Endodermal cell (in vitro differentiated cells): Measurements from ENCODE around the gene CD207. TPM values are rescaled to one million over a fixed set of nuclear protein-coding genes. Genes with fewer than 3 reads are reported as not detected.

Experiments used
- DNase-seq: peaks from one replicate; pipeline ENCODE4 v3.0.0-alpha.2; 2017
- H3K27ac ChIP-seq: 2 replicates; pipeline ENCODE4 v1.5.1; 2013; ENCODE audit warnings: mild to moderate bottlenecking, low read depth, low read length, moderate library complexity
- H3K27me3 ChIP-seq: 2 replicates; pipeline ENCODE4 v1.6.1; 2013; ENCODE audit warnings: mild to moderate bottlenecking, low read length, moderate library complexity; ENCODE audit not compliant: insufficient read depth, control insufficient read depth, poor library complexity, severe bottlenecking
- H3K36me3 ChIP-seq: 2 replicates; pipeline ENCODE4 v1.7.0; 2013; ENCODE audit warnings: mild to moderate bottlenecking, low read length, moderate library complexity; ENCODE audit not compliant: control insufficient read depth, insufficient read depth
- H3K4me1 ChIP-seq: one replicate; pipeline ENCODE4 v1.7.0; 2013; ENCODE audit warnings: low read length; ENCODE audit not compliant: control insufficient read depth, insufficient read depth
- H3K4me3 ChIP-seq: 2 replicates; pipeline ENCODE4 v1.5.1; 2013; ENCODE audit warnings: mild to moderate bottlenecking, low read length, moderate library complexity
- H3K9ac ChIP-seq: 2 replicates; pipeline ENCODE4 v1.6.1; 2013; ENCODE audit warnings: mild to moderate bottlenecking, low read length, moderate library complexity; ENCODE audit not compliant: poor library complexity, severe bottlenecking; ENCODE audit errors: extremely low read depth
- H3K9me3 ChIP-seq: 2 replicates; pipeline ENCODE4 v1.6.1; 2013; ENCODE audit warnings: mild to moderate bottlenecking, low read length, moderate library complexity; ENCODE audit not compliant: control insufficient read depth
- H3K27ac Mint-ChIP-seq: 2 replicates; pipeline ENCODE4 v1.8.0; 2020; ENCODE audit warnings: mixed read lengths
- H3K27me3 Mint-ChIP-seq: 2 replicates; pipeline ENCODE4 v1.8.0; 2021; ENCODE audit warnings: mild to moderate bottlenecking, mixed read lengths; ENCODE audit not compliant: insufficient read depth
- H3K36me3 Mint-ChIP-seq: 2 replicates; pipeline ENCODE4 v1.8.0; 2020; ENCODE audit warnings: low read depth, mixed read lengths
- H3K4me1 Mint-ChIP-seq: 2 replicates; pipeline ENCODE4 v1.8.0; 2020; ENCODE audit warnings: mixed read lengths
- H3K4me3 Mint-ChIP-seq: 2 replicates; pipeline ENCODE4 v1.8.0; 2020; ENCODE audit warnings: mild to moderate bottlenecking, moderate library complexity, mixed read lengths
- H3K9me3 Mint-ChIP-seq: 2 replicates; pipeline ENCODE4 v1.8.0; 2020; ENCODE audit warnings: mild to moderate bottlenecking, mixed read lengths
- CTCF ChIP-seq: fragments of 200-600 bp; sonication (generic); conservative IDR thresholded peaks from 2 replicates; pipeline ENCODE4 v1.5.0; 2021; ENCODE audit warnings: antibody characterized with exemption, mild to moderate bottlenecking
- whole genome bisulfite sequencing, 2 experiments: methylation state at CpG; one replicate each; pipeline versions ENCODE4 v1.1.5 to v1.1.7; 2013; ENCODE audit warnings: missing lambda C conversion rate in 2 of 2, mixed read lengths in 1 of 2; ENCODE audit not compliant: insufficient coverage in 1 of 2, insufficient read length in 1 of 2; 5-methylcytosine and 5-hydroxymethylcytosine counted together
- total RNA-seq, 2 donors: library from RNA; stranded (reverse); fragmentation: NEBNext Ultra II Directional in 1 of 2; extraction: Animal tissue kit (Norgen Biotek cat#: 25700) in 1 of 2; gene quantifications; 2 replicates in 1 of 2; 3 replicates in 1 of 2; pipeline ENCODE4 v1.2.1, GENCODE V29; 2021

Gene CD207
- total RNA-seq, 2 donors from 2014 or later: not detected

- Histone ChIP-seq H3K36me3 (no peaks in the 10 kb centered on the region), H3K27ac (no peak overlapping the region), H3K27me3 (peaks cover 41% of the 10 kb centered on the region), H3K4me1 (no peaks in the 10 kb centered on the region), H3K9me3 (peaks cover 11% of the 10 kb centered on the region), H3K4me3 (no peak overlapping the region), H3K9ac (no peak overlapping the region)
- H3K36me3 Mint-ChIP-seq: peaks cover 4% of the 10 kb centered on the region
- peaks cover 24% of the 10 kb centered on the region for H3K4me1 Mint-ChIP-seq
- no peak for DNase-seq
- 62 to 80% methylated on average over 2 to 4 of the region's 4 CpGs for WGBS, 2 experiments
- TF ChIP-seq CTCF: no peak
- no peak overlapping the region for H3K4me3 Mint-ChIP-seq
- peaks cover 18% of the 10 kb centered on the region for H3K9me3 Mint-ChIP-seq
- peaks cover 75% of the 10 kb centered on the region for H3K27me3 Mint-ChIP-seq
- H3K27ac Mint-ChIP-seq: no peak overlapping the region
Measured at GRCh38 chr2:70795164-70795995, 40.2 kb downstream of the CD207 start.

DNA sequence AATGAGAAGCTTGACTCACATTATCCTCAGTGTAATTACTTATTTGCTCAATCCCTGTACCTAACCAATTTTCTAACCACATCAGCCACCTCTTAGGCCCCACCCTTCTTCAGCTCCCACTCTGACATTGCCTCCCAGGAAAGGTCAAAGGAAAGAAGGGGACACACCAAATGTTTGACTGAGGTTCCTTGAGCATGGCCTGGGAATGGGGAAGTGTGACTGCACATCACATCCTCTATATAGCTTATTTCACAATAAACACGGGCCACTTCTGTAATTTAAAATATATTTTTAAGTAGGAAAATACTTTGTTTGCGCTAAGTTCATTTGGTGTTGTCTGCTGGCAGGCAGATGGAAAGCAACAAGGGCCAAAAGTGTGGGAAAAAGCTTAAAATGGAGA lies 42.2 kb downstream of the CD207 start:
- Mint-ChIP-seq H3K4me1 (peaks cover 27% of the 10 kb centered on the region), H3K4me3 (no peak overlapping the region), H3K36me3 (no peaks in the 10 kb centered on the region), H3K27ac (no peak overlapping the region), H3K27me3 (peaks cover 73% of the 10 kb centered on the region), H3K9me3 (peaks cover 4% of the 10 kb centered on the region)
- 100% methylated on average over 1 of the region's 2 CpGs; no CpG with 5 or more reads in 1 of the 2 experiments for WGBS, 2 experiments
- TF ChIP-seq CTCF: no peak
- no peak overlapping the region for H3K27ac ChIP-seq
- H3K4me3 ChIP-seq: no peak overlapping the region
- H3K27me3 ChIP-seq: peaks cover 60% of the 10 kb centered on the region
- H3K9ac ChIP-seq: no peak overlapping the region
- no peak for DNase-seq
- no peaks in the 10 kb centered on the region for H3K9me3 ChIP-seq
- no peaks in the 10 kb centered on the region for H3K36me3 ChIP-seq
- H3K4me1 ChIP-seq: no peaks in the 10 kb centered on the region

DNA sequence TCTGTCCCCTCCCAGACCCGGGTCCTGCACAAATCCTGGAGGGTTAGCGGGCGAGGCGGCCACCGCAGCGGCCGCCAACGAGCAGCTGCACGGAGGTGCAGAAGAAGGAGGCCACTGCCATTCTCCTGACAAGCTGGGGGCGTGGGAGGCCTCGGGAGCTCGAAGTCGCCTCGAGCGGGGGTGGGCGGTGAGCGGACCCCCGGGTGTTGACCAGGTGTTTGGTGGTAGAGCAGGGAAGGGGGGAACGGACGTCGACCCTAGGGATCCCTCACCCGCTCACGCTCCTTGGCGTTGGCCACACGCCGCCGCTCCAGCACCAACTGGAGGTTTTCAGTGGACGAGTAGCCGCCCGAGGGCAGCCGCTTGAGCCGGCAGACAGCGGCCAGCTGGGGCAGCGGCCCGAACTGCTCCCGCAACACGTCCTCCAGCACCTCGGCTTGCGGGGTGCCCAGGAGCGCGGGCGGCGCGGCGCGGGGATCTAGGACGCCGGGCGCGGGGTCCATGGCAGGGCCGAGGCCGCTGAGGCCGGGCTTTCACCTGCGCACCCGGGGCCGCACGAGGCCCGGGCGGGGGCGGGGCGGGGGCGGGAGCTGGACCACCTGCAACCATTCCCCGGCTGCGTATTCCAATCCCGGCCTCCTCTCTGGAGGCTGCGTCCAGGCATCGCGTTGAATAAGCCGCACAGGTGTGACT lies 45.3 kb downstream of the CD207 start, which contains the start of gene FIGLA:
TSS of gene FIGLA (minus strand) at position 508 of the 693 bp plus-strand sequence. CDS start at position 503, 5 bp downstream.
- 3 to 4% methylated on average over 37 to 69 of the region's 69 CpGs for WGBS, 2 experiments
- peaks cover 3% of the 10 kb centered on the region for H3K4me1 Mint-ChIP-seq
- peak within 1 kb of the TSS; percentile 42 for H3K4me3 Mint-ChIP-seq
- H3K27me3 ChIP-seq: peaks cover 90% of the 10 kb centered on the region
- peaks cover 93% of the 10 kb centered on the region for H3K27me3 Mint-ChIP-seq
- peak; percentile 85 for DNase-seq
- peak within 1 kb of the TSS; percentile 70 for H3K4me3 ChIP-seq
- no peak within 1 kb of the TSS for H3K9ac ChIP-seq
- no peaks in the 10 kb centered on the region for H3K9me3 ChIP-seq
- no peaks in the 10 kb centered on the region for H3K9me3 Mint-ChIP-seq
- H3K27ac ChIP-seq: no peak within 1 kb of the TSS
- no peak within 1 kb of the TSS for H3K27ac Mint-ChIP-seq
- no peaks in the 10 kb centered on the region for H3K4me1 ChIP-seq
- no peaks in the 10 kb centered on the region for H3K36me3 Mint-ChIP-seq
- H3K36me3 ChIP-seq: no peaks in the 10 kb centered on the region
- no peak for TF ChIP-seq CTCF
